Suprapubic skin (tissue), 4 donors: ENCODE results near the gene RASAL1. TPM values are rescaled to one million over a fixed set of nuclear protein-coding genes. Genes with fewer than 3 reads are reported as not detected.

Experiments
- DNase-seq, 2 donors: peaks; one replicate each; pipeline ENCODE4 v3.0.0-alpha.2; 2019; ENCODE audit warnings: low spot score in 2 of 2
- H3K27ac ChIP-seq: fragments of 200-600 bp; sonication (generic); one replicate; pipeline ENCODE4 v1.5.1; 2019
- H3K27me3 ChIP-seq: fragments of 200-600 bp; sonication (generic); one replicate; pipeline ENCODE4 v1.5.1; 2019
- H3K36me3 ChIP-seq: fragments of 200-600 bp; sonication (generic); one replicate; pipeline ENCODE4 v1.5.1; 2019
- H3K4me1 ChIP-seq: fragments of 200-600 bp; sonication (generic); one replicate; pipeline ENCODE4 v1.5.1; 2019
- H3K4me3 ChIP-seq: fragments of 200-600 bp; sonication (generic); one replicate; pipeline ENCODE4 v1.5.1; 2019; ENCODE audit warnings: mild to moderate bottlenecking
- H3K9me3 ChIP-seq: fragments of 200-600 bp; sonication (generic); one replicate; pipeline ENCODE4 v1.5.1; 2019
- CTCF ChIP-seq, 2 donors: fragments of 200-600 bp in 1 of 2; fragments of 450-650 bp in 1 of 2; sonication (generic) in 1 of 2; IDR thresholded peaks; one replicate each; pipeline ENCODE4 v1.5.1; 2016 to 2019; ENCODE audit warnings: antibody characterized with exemption in 2 of 2, mild to moderate bottlenecking in 1 of 2, moderate library complexity in 1 of 2
- EP300 ChIP-seq: sonication (generic); formaldehyde crosslinking; IDR thresholded peaks from one replicate; pipeline ENCODE4 v1.6.1; 2017; ENCODE audit warnings: antibody characterized with exemption
- POLR2A ChIP-seq, 2 donors: fragments of 450-650 bp; IDR thresholded peaks; one replicate each; pipeline ENCODE4 v1.6.1; 2017; ENCODE audit warnings: antibody characterized with exemption in 2 of 2, mild to moderate bottlenecking in 2 of 2, moderate library complexity in 2 of 2
- POLR2AphosphoS5 ChIP-seq, 3 donors: sonication (generic); formaldehyde crosslinking; IDR thresholded peaks; one replicate each; pipeline ENCODE4 v1.6.1; 2017; ENCODE audit warnings: antibody characterized with exemption in 3 of 3
- WGBS: methylation state at CpG from one replicate; pipeline ENCODE4 v1.1.5; 2018; 5-methylcytosine and 5-hydroxymethylcytosine counted together
- total RNA-seq, 4 donors: library from RNA; depleted of rRNA; stranded (reverse); fragments of >200 nt; gene quantifications; one replicate each; pipeline ENCODE4 v1.1.0, GENCODE V29; 2016

Gene RASAL1
- total RNA-seq, 4 donors from 2014 or later, result 19.8 to 39.0 (median 32.5) TPM

- no peak for DNase-seq
- Histone ChIP-seq H3K36me3 (no peaks in the 10 kb centered on the region), H3K4me3 (no peak overlapping the region), H3K27me3 (peaks cover 43% of the 10 kb centered on the region), H3K4me1 (peaks cover 2% of the 10 kb centered on the region), H3K27ac (no peak overlapping the region), H3K9me3 (no peaks in the 10 kb centered on the region)
- TF ChIP-seq POLR2AphosphoS5 (IDR thresholded peaks at IDR 0.05) (no peak), CTCF (IDR thresholded peaks at IDR 0.05) (no peak)
- WGBS, result 63% methylated on average over 18 of the region's 23 CpGs
Measured at GRCh38 chr12:113062502-113063395, 72.8 kb downstream of the RASAL1 start.

GRCh38 chr12:113061061-113061694 is 74.4 kb downstream of the RASAL1 start:
- H3K4me1 ChIP-seq, result peaks cover 15% of the 10 kb centered on the region
- no peak for TF ChIP-seq EP300
- no peak for TF ChIP-seq POLR2AphosphoS5 (IDR thresholded peaks at IDR 0.05)
- TF ChIP-seq CTCF (IDR thresholded peaks at IDR 0.05), result no peak
- TF ChIP-seq POLR2A (IDR thresholded peaks at IDR 0.05), result no peak

GRCh38 chr12:113060336-113060960 is 75.1 kb downstream of the RASAL1 start:
- peaks cover 60% of the 10 kb centered on the region for H3K27me3 ChIP-seq
- TF ChIP-seq CTCF (IDR thresholded peaks at IDR 0.05) (no peak), EP300 (no peak), POLR2AphosphoS5 (IDR thresholded peaks at IDR 0.05) (no peak), POLR2A (IDR thresholded peaks at IDR 0.05) (no peak)
- WGBS, result 89% methylated on average over 7 of the region's 7 CpGs

More at GRCh38 chr12:113061061-113061694, 74.4 kb downstream of the RASAL1 start:
- Histone ChIP-seq H3K27ac (no peak overlapping the region), H3K36me3 (no peaks in the 10 kb centered on the region), H3K9me3 (no peaks in the 10 kb centered on the region), H3K4me3 (no peak overlapping the region), H3K27me3 (peaks cover 59% of the 10 kb centered on the region)
- 61% methylated on average over 10 of the region's 10 CpGs for WGBS
- DNase-seq, result no peak

GRCh38 chr12:113059071-113059595 is 76.4 kb downstream of the RASAL1 start:
- WGBS, result 83% methylated on average over 8 of the region's 8 CpGs
- H3K27ac ChIP-seq, result no peak overlapping the region
- TF ChIP-seq POLR2A (IDR thresholded peaks at IDR 0.05) (no peak), EP300 (no peak), CTCF (IDR thresholded peaks at IDR 0.05) (no peak), POLR2AphosphoS5 (IDR thresholded peaks at IDR 0.05) (no peak)
- H3K4me3 ChIP-seq, result no peak overlapping the region
- DNase-seq, result no peak
- no peaks in the 10 kb centered on the region for H3K9me3 ChIP-seq
- H3K27me3 ChIP-seq, result peaks cover 58% of the 10 kb centered on the region
- peaks cover 13% of the 10 kb centered on the region for H3K4me1 ChIP-seq
- no peaks in the 10 kb centered on the region for H3K36me3 ChIP-seq

More at GRCh38 chr12:113060336-113060960, 75.1 kb downstream of the RASAL1 start:
- H3K4me3 ChIP-seq, result no peak overlapping the region
- peaks cover 15% of the 10 kb centered on the region for H3K4me1 ChIP-seq
- no peak for DNase-seq
- H3K36me3 ChIP-seq, result no peaks in the 10 kb centered on the region
- no peak overlapping the region for H3K27ac ChIP-seq
- no peaks in the 10 kb centered on the region for H3K9me3 ChIP-seq
